Mammary epithelial cell (primary cell): Measurements from ENCODE around the gene TAF3.

Experiments
- CTCF ChIP-seq, 2 donors: IDR thresholded peaks in 1 of 2; conservative IDR thresholded peaks in 1 of 2; 2 replicates each; pipeline ENCODE4 v1.5.1; 2011 to 2012; ENCODE audit warnings: inconsistent platforms in 2 of 2, low read length in 2 of 2, mild to moderate bottlenecking in 2 of 2, control low read depth in 1 of 2, low read depth in 1 of 2; ENCODE audit not compliant: insufficient read depth in 1 of 2; ENCODE audit errors: extremely low read depth in 1 of 2
- EZH2 ChIP-seq: IDR thresholded peaks from 2 replicates; pipeline ENCODE4 v1.6.1; 2012; ENCODE audit warnings: low read length, inconsistent platforms, borderline replicate concordance

- TF ChIP-seq EZH2: no peak
- TF ChIP-seq CTCF (conservative IDR thresholded peaks at IDR 0.05 in 1 of 2, IDR thresholded peaks at IDR 0.05 in 1 of 2; ENCODE audit: extremely low read depth in 1 of 2, insufficient read depth in 1 of 2, low read depth in 1 of 2, low read length in 2 of 2): no peak
Observed at GRCh38 chr10:7786430-7786829, 31.9 kb upstream of the TAF3 start.
